K562 (cell line): ENCODE results near the gene PTGER4. TPM values are rescaled to one million over a fixed set of nuclear protein-coding genes. Genes with fewer than 3 reads are reported as not detected.

Source experiments
- ATAC-seq: fragments of 200-7000 bp; cut with Tn5 transposase; 3 replicates; pipeline ENCODE4 v1.9.1; 2020; ENCODE audit warnings: moderate library complexity
- BruUV-seq: library from RNA; stranded (reverse); fragments of 400-500 nt; replicated peaks from 2 replicates; lab custom pipeline; 2021; lab: Mats Ljungman, UMichigan
- CTCF ChIA-PET: fragments of 300-600 bp; formaldehyde crosslinking; extraction: SDS; loops from one replicate; lab custom pipeline; 2021; ENCODE audit warnings: low intra/inter-chr PET ratio; lab: Yijun Ruan, JAX
- POLR2A ChIA-PET: fragments of 300-600, 350-650 bp; sonication (Branson Sonifier 250); formaldehyde crosslinking; extraction: SDS; loops from one replicate; lab custom pipeline; 2021; ENCODE audit warnings: antibody characterized with exemption, inconsistent platforms; lab: Yijun Ruan, JAX
- DNase-seq, 4 experiments: peaks; one replicate each; pipeline versions ENCODE4 v3.0.0 to v3.0.0-alpha.2; 2011 to 2018; ENCODE audit warnings: low spot score in 3 of 4, mixed read lengths in 3 of 4; ENCODE audit errors: extremely low read depth in 1 of 4
- FAIRE-seq: peaks from 2 replicates; lab custom pipeline; 2011; peaks lifted over from hg19 to GRCh38; lab: Jason Lieb, UNC
- H2AFZ ChIP-seq: 2 replicates; pipeline ENCODE4 v1.6.0; 2011; ENCODE audit warnings: low read depth, low read length, control low read depth, inconsistent platforms
- H3K27ac ChIP-seq: fragments of 200-600 bp; 3 replicates; pipeline ENCODE4 v1.8.0; 2011; ENCODE audit warnings: low read depth, mild to moderate bottlenecking, control low read depth, inconsistent platforms, low read length, moderate library complexity, mixed read lengths; ENCODE audit errors: extremely low read depth
- H3K27me3 ChIP-seq, 2 experiments: fragments of 300-600 bp in 1 of 2; 2 replicates in 1 of 2; 3 replicates in 1 of 2; pipeline versions ENCODE4 v1.6.0 to v1.8.0; 2011; ENCODE audit warnings: inconsistent platforms in 2 of 2, low read length in 2 of 2, mild to moderate bottlenecking in 1 of 2, mixed read lengths in 1 of 2, moderate library complexity in 1 of 2; ENCODE audit not compliant: control insufficient read depth in 2 of 2, insufficient read depth in 2 of 2
- H3K36me3 ChIP-seq: fragments of 300-600 bp; 3 replicates; pipeline ENCODE4 v1.8.0; 2011; ENCODE audit warnings: mild to moderate bottlenecking, low read length, inconsistent platforms; ENCODE audit not compliant: control insufficient read depth, insufficient read depth
- H3K4me1 ChIP-seq, 2 experiments: fragments of 200-600 bp in 1 of 2; replicated peaks in 1 of 2; 2 replicates in 1 of 2; 3 replicates in 1 of 2; pipeline versions ENCODE4 v1.5.1 to v1.8.0; 2011; ENCODE audit warnings: inconsistent platforms in 2 of 2, low read length in 2 of 2, mild to moderate bottlenecking in 1 of 2, mixed read lengths in 1 of 2, moderate library complexity in 1 of 2; ENCODE audit not compliant: control insufficient read depth in 2 of 2, insufficient read depth in 2 of 2
- H3K4me2 ChIP-seq: 2 replicates; pipeline ENCODE4 v1.6.1; 2011; ENCODE audit warnings: low read length, control low read depth, inconsistent platforms, mixed read lengths; ENCODE audit not compliant: insufficient read depth
- H3K4me3 ChIP-seq: fragments of 200-600 bp; sonication (generic), shearing (Covaris generic); 2 replicates; pipeline ENCODE4 v1.5.1; 2016; ENCODE audit warnings: control low read depth, inconsistent platforms
- H3K79me2 ChIP-seq: fragments of 200-600 bp; 3 replicates; pipeline ENCODE4 v1.8.0; 2011; ENCODE audit warnings: low read length, inconsistent platforms; ENCODE audit not compliant: control insufficient read depth, insufficient read depth
- H3K9ac ChIP-seq, 2 experiments: 2 replicates each; pipeline versions ENCODE4 v1.6.0 to v1.6.1; 2011; ENCODE audit warnings: low read depth in 2 of 2, low read length in 2 of 2, control low read depth in 1 of 2, inconsistent platforms in 1 of 2, mild to moderate bottlenecking in 1 of 2, mixed read lengths in 1 of 2; ENCODE audit not compliant: insufficient read depth in 1 of 2
- H3K9me1 ChIP-seq: one replicate; pipeline ENCODE4 v1.6.0; 2011; ENCODE audit warnings: inconsistent platforms, mild to moderate bottlenecking, low read length, moderate library complexity; ENCODE audit not compliant: control insufficient read depth, insufficient read depth
- H3K9me3 ChIP-seq: replicated peaks from 2 replicates; pipeline ENCODE4 v1.5.1; 2011; ENCODE audit warnings: low read depth, low read length, inconsistent platforms; ENCODE audit not compliant: control insufficient read depth, insufficient read depth
- H4K20me1 ChIP-seq: replicated peaks from 2 replicates; pipeline ENCODE4 v1.6.1; 2011; ENCODE audit warnings: low read length, inconsistent platforms, mixed read lengths; ENCODE audit not compliant: control insufficient read depth, insufficient read depth
- FOS ChIP-seq: IDR thresholded peaks from 3 replicates; pipeline ENCODE4 v1.6.1; 2011; ENCODE audit not compliant: insufficient read length; ENCODE audit errors: extremely low read depth
- ZNF23 ChIP-seq: fragments of 250-450 bp; sonication (Bioruptor Pico); IDR thresholded peaks from 2 replicates; pipeline ENCODE4 v1.4.0; 2020; ENCODE audit warnings: mild to moderate bottlenecking
- WGBS: fragments of 100-300 bp; shearing (Covaris generic); methylation state at CpG from one replicate; pipeline ENCODE4 v1.1.6; 2016; ENCODE audit warnings: low coverage, mixed read lengths; ENCODE audit not compliant: insufficient coverage; ENCODE audit errors: missing lambda C conversion rate; 5-methylcytosine and 5-hydroxymethylcytosine counted together
- in situ Hi-C: fragments of 300-500 bp; cut with MboI; formaldehyde crosslinking; loops from 4 replicates; pipeline ENCODE4 v1.15.0; 2018; ENCODE audit warnings: inconsistent platforms, mixed read lengths
- intact Hi-C: fragments of 100-400 bp; cut with micrococcal nuclease; formaldehyde crosslinking; loops from 2 replicates; pipeline ENCODE4 v1.14.2; 2022
- polyA plus RNA-seq, 8 experiments: library from polyadenylated mRNA; depleted of rRNA in 4 of 8; stranded (reverse) in 5 of 8; unstranded in 3 of 8; fragments of >200 nt; fragmentation: Nextera tagmentation in 2 of 8; fragmentation: Illumina TruSeq in 1 of 8; extraction: Ambion mirVana in 2 of 8; extraction: Trizol in 1 of 8; gene quantifications; 2 replicates each; pipeline versions ENCODE4 v1.2.1 to v1.2.3, GENCODE V29; 2011 to 2014; ENCODE audit warnings: inconsistent platforms in 1 of 8, missing spikeins in 1 of 8
- total RNA-seq, 7 experiments: library from RNA; depleted of rRNA in 6 of 7; stranded (reverse); fragments of >200 nt in 6 of 7; fragmentation: Illumina TruSeq in 2 of 7; extraction: Trizol in 2 of 7; gene quantifications; 2 replicates each; pipeline versions ENCODE4 v1.2.1 to v1.2.3, GENCODE V29; 2011 to 2021; ENCODE audit warnings: low replicate concordance in 1 of 7
- TF ChIP-seq, protein P1 (sequence below): sonication (generic); formaldehyde crosslinking; IDR thresholded peaks from 2 replicates; pipeline ENCODE4 v1.8.1; 2023; ENCODE audit warnings: missing genetic modification reagents, mild to moderate bottlenecking, borderline replicate concordance

PTGER4 gene
- total and polyA plus RNA-seq, 9 of the 15 experiments (the other 6 are each of a cell fraction or from before 2014, with no cell fraction given) = 0.31 TPM; not detected in 8

GRCh38 chr5:40683305-40683704, 3.6 kb downstream of the PTGER4 start:
- CTCF ChIA-PET = no interaction called here
- TF ChIP-seq, protein P1, sequence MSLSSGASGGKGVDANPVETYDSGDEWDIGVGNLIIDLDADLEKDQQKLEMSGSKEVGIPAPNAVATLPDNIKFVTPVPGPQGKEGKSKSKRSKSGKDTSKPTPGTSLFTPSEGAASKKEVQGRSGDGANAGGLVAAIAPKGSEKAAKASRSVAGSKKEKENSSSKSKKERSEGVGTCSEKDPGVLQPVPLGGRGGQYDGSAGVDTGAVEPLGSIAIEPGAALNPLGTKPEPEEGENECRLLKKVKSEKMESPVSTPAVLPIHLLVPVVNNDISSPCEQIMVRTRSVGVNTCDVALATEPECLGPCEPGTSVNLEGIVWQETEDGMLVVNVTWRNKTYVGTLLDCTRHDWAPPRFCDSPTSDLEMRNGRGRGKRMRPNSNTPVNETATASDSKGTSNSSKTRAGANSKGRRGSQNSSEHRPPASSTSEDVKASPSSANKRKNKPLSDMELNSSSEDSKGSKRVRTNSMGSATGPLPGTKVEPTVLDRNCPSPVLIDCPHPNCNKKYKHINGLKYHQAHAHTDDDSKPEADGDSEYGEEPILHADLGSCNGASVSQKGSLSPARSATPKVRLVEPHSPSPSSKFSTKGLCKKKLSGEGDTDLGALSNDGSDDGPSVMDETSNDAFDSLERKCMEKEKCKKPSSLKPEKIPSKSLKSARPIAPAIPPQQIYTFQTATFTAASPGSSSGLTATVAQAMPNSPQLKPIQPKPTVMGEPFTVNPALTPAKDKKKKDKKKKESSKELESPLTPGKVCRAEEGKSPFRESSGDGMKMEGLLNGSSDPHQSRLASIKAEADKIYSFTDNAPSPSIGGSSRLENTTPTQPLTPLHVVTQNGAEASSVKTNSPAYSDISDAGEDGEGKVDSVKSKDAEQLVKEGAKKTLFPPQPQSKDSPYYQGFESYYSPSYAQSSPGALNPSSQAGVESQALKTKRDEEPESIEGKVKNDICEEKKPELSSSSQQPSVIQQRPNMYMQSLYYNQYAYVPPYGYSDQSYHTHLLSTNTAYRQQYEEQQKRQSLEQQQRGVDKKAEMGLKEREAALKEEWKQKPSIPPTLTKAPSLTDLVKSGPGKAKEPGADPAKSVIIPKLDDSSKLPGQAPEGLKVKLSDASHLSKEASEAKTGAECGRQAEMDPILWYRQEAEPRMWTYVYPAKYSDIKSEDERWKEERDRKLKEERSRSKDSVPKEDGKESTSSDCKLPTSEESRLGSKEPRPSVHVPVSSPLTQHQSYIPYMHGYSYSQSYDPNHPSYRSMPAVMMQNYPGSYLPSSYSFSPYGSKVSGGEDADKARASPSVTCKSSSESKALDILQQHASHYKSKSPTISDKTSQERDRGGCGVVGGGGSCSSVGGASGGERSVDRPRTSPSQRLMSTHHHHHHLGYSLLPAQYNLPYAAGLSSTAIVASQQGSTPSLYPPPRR (CRISPR knock-in tag) = no peak
- no peak for TF ChIP-seq FOS
- TF ChIP-seq ZNF23 (CRISPR knock-in tag) = no peak
- intact Hi-C loops = loop anchor here (10.0 kb wide), 1 partner anchor 239 kb away; no protein-coding TSS in a partner anchor
- POLR2A ChIA-PET = interaction anchor here (1.4 kb wide), 1 partner anchor 9 kb away, joined by 4 read pairs; no protein-coding TSS in a partner anchor
- Histone ChIP-seq H3K36me3 (no peaks in the 10 kb centered on the region), H3K27ac (no peak overlapping the region), H3K9me1 (no peaks in the 10 kb centered on the region), H3K4me1 (peaks cover 0 to 23% of the 10 kb centered on the region in 2 experiments; a peak in 2 of 5 replicates), H3K9me3 (no peaks in the 10 kb centered on the region), H2AFZ (no peak overlapping the region), H3K9ac (no peak overlapping the region), H3K4me3 (no peak overlapping the region), H3K79me2 (no peaks in the 10 kb centered on the region), H3K27me3 (peaks cover 7 to 14% of the 10 kb centered on the region in 2 experiments; a peak in 4 of 5 replicates), H4K20me1 (no peaks in the 10 kb centered on the region), H3K4me2 (no peak overlapping the region)
- no peak for FAIRE-seq
- 0% methylated on average over 1 of the region's 1 CpG for WGBS
- in situ Hi-C loops = loop anchor here (25.0 kb wide), 1 partner anchor 746 kb away; no protein-coding TSS in a partner anchor
- BruUV-seq = no TSS peak
- ATAC-seq = no peak
- no peak for DNase-seq
